HEK293 (cell line): ENCODE results near the gene LRAT.

ENCODE experiments used
- CTCF ChIA-PET: fragments of 350-600 bp; formaldehyde crosslinking; extraction: SDS; loops from one replicate; lab custom pipeline; 2021; ENCODE audit warnings: antibody characterized with exemption; lab: Yijun Ruan, JAX
- POLR2A ChIA-PET: fragments of 300-600 bp; formaldehyde crosslinking; extraction: SDS; loops from one replicate; lab custom pipeline; 2020; ENCODE audit warnings: antibody characterized with exemption, inconsistent platforms; lab: Yijun Ruan, JAX
- H3K27ac ChIP-seq: fragments of 200-500 bp; sonication (Bioruptor generic); 2 replicates; pipeline ENCODE4 v1.5.1; 2014; ENCODE audit warnings: low read depth, low read length, control low read depth, inconsistent platforms; ENCODE audit errors: extremely low read depth
- H3K36me3 ChIP-seq, 2 experiments: fragments of 200-500 bp in 1 of 2; sonication (Bioruptor generic) in 1 of 2; 1 replicate in 1 of 2; 2 replicates in 1 of 2; pipeline ENCODE4 v1.5.1; 2014 to 2017; ENCODE audit warnings: inconsistent platforms in 2 of 2, low read length in 2 of 2; ENCODE audit not compliant: control insufficient read depth in 2 of 2, insufficient read depth in 1 of 2
- H3K4me1 ChIP-seq: fragments of 200-500 bp; sonication (Bioruptor generic); 2 replicates; pipeline ENCODE4 v1.5.1; 2014; ENCODE audit warnings: mild to moderate bottlenecking, low read length, inconsistent platforms; ENCODE audit not compliant: control insufficient read depth, insufficient read depth
- H3K4me3 ChIP-seq: 2 replicates; pipeline ENCODE4 v1.5.1; 2011; ENCODE audit warnings: low read depth, mild to moderate bottlenecking, control low read depth, low read length, moderate library complexity
- H3K9me3 ChIP-seq: fragments of 200-500 bp; sonication (Bioruptor generic); 2 replicates; pipeline ENCODE4 v1.5.1; 2014; ENCODE audit warnings: low read depth, low read length, inconsistent platforms; ENCODE audit not compliant: control insufficient read depth, insufficient read depth
- GLI4 ChIP-seq: fragments of 450-650 bp; formaldehyde crosslinking; IDR thresholded peaks from 2 replicates; pipeline ENCODE4 v1.5.1; 2016; ENCODE audit warnings: missing biosample characterization, missing genetic modification characterization
- KLF16 ChIP-seq: fragments of 450-650 bp; formaldehyde crosslinking; IDR thresholded peaks from 2 replicates; pipeline ENCODE4 v1.5.1; 2017; ENCODE audit warnings: missing biosample characterization, missing genetic modification characterization
- YY1 ChIP-seq: fragments of 450-650 bp; formaldehyde crosslinking; IDR thresholded peaks from 2 replicates; pipeline ENCODE4 v1.5.1; 2018; ENCODE audit warnings: missing biosample characterization, missing genetic modification characterization
- ZEB2 ChIP-seq: fragments of 450-650 bp; formaldehyde crosslinking; IDR thresholded peaks from 2 replicates; pipeline ENCODE4 v1.5.1; 2016; ENCODE audit warnings: missing biosample characterization, missing genetic modification characterization
- ZFP37 ChIP-seq: fragments of 450-650 bp; formaldehyde crosslinking; IDR thresholded peaks from 2 replicates; pipeline ENCODE4 v1.5.1; 2016; ENCODE audit warnings: missing biosample characterization, missing genetic modification characterization
- ZNF121 ChIP-seq: fragments of 450-650 bp; formaldehyde crosslinking; IDR thresholded peaks from 2 replicates; pipeline ENCODE4 v1.5.1; 2016; ENCODE audit warnings: missing biosample characterization, missing genetic modification characterization
- ZNF169 ChIP-seq: fragments of 450-650 bp; formaldehyde crosslinking; IDR thresholded peaks from 2 replicates; pipeline ENCODE4 v1.5.1; 2016; ENCODE audit warnings: missing biosample characterization, missing genetic modification characterization
- ZNF23 ChIP-seq: fragments of 450-650 bp; formaldehyde crosslinking; IDR thresholded peaks from 2 replicates; pipeline ENCODE4 v1.5.1; 2016; ENCODE audit warnings: missing biosample characterization, missing genetic modification characterization, borderline replicate concordance
- ZNF341 ChIP-seq: fragments of 450-650 bp; formaldehyde crosslinking; IDR thresholded peaks from 2 replicates; pipeline ENCODE4; 2016; ENCODE audit warnings: low read depth, missing biosample characterization, missing genetic modification characterization
- ZNF394 ChIP-seq: fragments of 450-650 bp; formaldehyde crosslinking; IDR thresholded peaks from 2 replicates; pipeline ENCODE4 v1.5.1; 2016; ENCODE audit warnings: missing biosample characterization, missing genetic modification characterization, mild to moderate bottlenecking, moderate library complexity, borderline replicate concordance
- ZNF423 ChIP-seq: fragments of 450-650 bp; formaldehyde crosslinking; IDR thresholded peaks from 2 replicates; pipeline ENCODE4 v1.5.1; 2016; ENCODE audit warnings: missing biosample characterization, missing genetic modification characterization
- ZNF596 ChIP-seq: fragments of 450-650 bp; IDR thresholded peaks from 2 replicates; pipeline ENCODE4 v1.5.0; 2018; ENCODE audit warnings: missing biosample characterization, mild to moderate bottlenecking, missing genetic modification characterization, moderate library complexity
- ZNF664 ChIP-seq: fragments of 450-650 bp; formaldehyde crosslinking; IDR thresholded peaks from 2 replicates; pipeline ENCODE4 v1.5.1; 2016; ENCODE audit warnings: missing biosample characterization, missing genetic modification characterization
- ZNF837 ChIP-seq: fragments of 450-650 bp; formaldehyde crosslinking; IDR thresholded peaks from 2 replicates; pipeline ENCODE4 v1.5.1; 2016; ENCODE audit warnings: missing biosample characterization, missing genetic modification characterization
- TF ChIP-seq, protein P1 (sequence below): fragments of 450-650 bp; formaldehyde crosslinking; IDR thresholded peaks from 2 replicates; pipeline ENCODE4 v1.5.1; 2017; ENCODE audit warnings: missing biosample characterization, missing genetic modification characterization
- TF ChIP-seq, protein P2 (sequence below): IDR thresholded peaks from 2 replicates; pipeline ENCODE4 v1.6.1; 2011; ENCODE audit warnings: mild to moderate bottlenecking, low read depth, low read length, borderline replicate concordance
- TF ChIP-seq, protein P3 (sequence below): fragments of 450-650 bp; formaldehyde crosslinking; IDR thresholded peaks from 2 replicates; pipeline ENCODE4 v1.5.1; 2016; ENCODE audit warnings: missing biosample characterization, missing genetic modification characterization, low read depth

Gene LRAT

GRCh38 chr4:154740462-154740861 lies 3.3 kb upstream of the LRAT start (continued):
- TF ChIP-seq, protein P1, sequence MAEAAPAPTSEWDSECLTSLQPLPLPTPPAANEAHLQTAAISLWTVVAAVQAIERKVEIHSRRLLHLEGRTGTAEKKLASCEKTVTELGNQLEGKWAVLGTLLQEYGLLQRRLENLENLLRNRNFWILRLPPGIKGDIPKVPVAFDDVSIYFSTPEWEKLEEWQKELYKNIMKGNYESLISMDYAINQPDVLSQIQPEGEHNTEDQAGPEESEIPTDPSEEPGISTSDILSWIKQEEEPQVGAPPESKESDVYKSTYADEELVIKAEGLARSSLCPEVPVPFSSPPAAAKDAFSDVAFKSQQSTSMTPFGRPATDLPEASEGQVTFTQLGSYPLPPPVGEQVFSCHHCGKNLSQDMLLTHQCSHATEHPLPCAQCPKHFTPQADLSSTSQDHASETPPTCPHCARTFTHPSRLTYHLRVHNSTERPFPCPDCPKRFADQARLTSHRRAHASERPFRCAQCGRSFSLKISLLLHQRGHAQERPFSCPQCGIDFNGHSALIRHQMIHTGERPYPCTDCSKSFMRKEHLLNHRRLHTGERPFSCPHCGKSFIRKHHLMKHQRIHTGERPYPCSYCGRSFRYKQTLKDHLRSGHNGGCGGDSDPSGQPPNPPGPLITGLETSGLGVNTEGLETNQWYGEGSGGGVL, result no peak
- TF ChIP-seq ZFP37 (tag by site-specific recombination), result no peak
- TF ChIP-seq ZNF394, result no peak
- TF ChIP-seq ZNF169 (tag by site-specific recombination), result no peak

GRCh38 chr4:154741131-154741665 lies 2.6 kb upstream of the LRAT start:
- no peaks in the 10 kb centered on the region for H3K9me3 ChIP-seq

GRCh38 chr4:154741922-154742850 lies 1.6 kb upstream of the LRAT start:
- no peaks in the 10 kb centered on the region for H3K36me3 ChIP-seq
- TF ChIP-seq KLF16 (no peak), ZNF423 (no peak), ZNF23 (tag by site-specific recombination) (no peak), ZNF837 (no peak), ZNF341 (tag by site-specific recombination) (no peak), YY1 (tag by site-specific recombination) (no peak), ZNF664 (tag by site-specific recombination) (no peak), ZNF121 (no peak)
- TF ChIP-seq, protein P2, sequence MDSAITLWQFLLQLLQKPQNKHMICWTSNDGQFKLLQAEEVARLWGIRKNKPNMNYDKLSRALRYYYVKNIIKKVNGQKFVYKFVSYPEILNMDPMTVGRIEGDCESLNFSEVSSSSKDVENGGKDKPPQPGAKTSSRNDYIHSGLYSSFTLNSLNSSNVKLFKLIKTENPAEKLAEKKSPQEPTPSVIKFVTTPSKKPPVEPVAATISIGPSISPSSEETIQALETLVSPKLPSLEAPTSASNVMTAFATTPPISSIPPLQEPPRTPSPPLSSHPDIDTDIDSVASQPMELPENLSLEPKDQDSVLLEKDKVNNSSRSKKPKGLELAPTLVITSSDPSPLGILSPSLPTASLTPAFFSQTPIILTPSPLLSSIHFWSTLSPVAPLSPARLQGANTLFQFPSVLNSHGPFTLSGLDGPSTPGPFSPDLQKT, result no peak
- TF ChIP-seq, protein P3, sequence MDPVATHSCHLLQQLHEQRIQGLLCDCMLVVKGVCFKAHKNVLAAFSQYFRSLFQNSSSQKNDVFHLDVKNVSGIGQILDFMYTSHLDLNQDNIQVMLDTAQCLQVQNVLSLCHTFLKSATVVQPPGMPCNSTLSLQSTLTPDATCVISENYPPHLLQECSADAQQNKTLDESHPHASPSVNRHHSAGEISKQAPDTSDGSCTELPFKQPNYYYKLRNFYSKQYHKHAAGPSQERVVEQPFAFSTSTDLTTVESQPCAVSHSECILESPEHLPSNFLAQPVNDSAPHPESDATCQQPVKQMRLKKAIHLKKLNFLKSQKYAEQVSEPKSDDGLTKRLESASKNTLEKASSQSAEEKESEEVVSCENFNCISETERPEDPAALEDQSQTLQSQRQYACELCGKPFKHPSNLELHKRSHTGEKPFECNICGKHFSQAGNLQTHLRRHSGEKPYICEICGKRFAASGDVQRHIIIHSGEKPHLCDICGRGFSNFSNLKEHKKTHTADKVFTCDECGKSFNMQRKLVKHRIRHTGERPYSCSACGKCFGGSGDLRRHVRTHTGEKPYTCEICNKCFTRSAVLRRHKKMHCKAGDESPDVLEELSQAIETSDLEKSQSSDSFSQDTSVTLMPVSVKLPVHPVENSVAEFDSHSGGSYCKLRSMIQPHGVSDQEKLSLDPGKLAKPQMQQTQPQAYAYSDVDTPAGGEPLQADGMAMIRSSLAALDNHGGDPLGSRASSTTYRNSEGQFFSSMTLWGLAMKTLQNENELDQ (tag by site-specific recombination), result no peak
- H3K27ac ChIP-seq, result no peak overlapping the region
- H3K4me3 ChIP-seq, result no peak overlapping the region
- H3K4me1 ChIP-seq, result no peaks in the 10 kb centered on the region
- ChIA-PET POLR2A (no interaction called here), CTCF (interaction anchor here (1.0 kb wide), 1 partner anchor 105 kb away, joined by 4 read pairs; no protein-coding TSS in a partner anchor)
- H3K9me3 ChIP-seq, result no peaks in the 10 kb centered on the region

More at GRCh38 chr4:154741131-154741665, 2.6 kb upstream of the LRAT start:
- ChIA-PET CTCF (interaction anchor here (0.6 to 0.7 kb wide), 2 partner anchors 13 to 128 kb away, joined by 4 to 5 read pairs; no protein-coding TSS in a partner anchor), POLR2A (no interaction called here)
- H3K4me3 ChIP-seq, result no peak overlapping the region
- no peaks in the 10 kb centered on the region for H3K4me1 ChIP-seq
- no peak overlapping the region for H3K27ac ChIP-seq
- TF ChIP-seq GLI4 (tag by site-specific recombination) (no peak), ZNF596 (no peak), ZEB2 (tag by site-specific recombination) (no peak)
- no peaks in the 10 kb centered on the region for H3K36me3 ChIP-seq
